ENCODE measurements around the gene SLC12A9. TPM values are rescaled to one million over a fixed set of nuclear protein-coding genes. Genes with fewer than 3 reads are reported as not detected.
A peak's percentile ranks its signal among the peaks of the same experiment; 100 is the strongest.

SLC12A9 gene
- total RNA-seq, 1 donor = 19.5 TPM

DNA sequence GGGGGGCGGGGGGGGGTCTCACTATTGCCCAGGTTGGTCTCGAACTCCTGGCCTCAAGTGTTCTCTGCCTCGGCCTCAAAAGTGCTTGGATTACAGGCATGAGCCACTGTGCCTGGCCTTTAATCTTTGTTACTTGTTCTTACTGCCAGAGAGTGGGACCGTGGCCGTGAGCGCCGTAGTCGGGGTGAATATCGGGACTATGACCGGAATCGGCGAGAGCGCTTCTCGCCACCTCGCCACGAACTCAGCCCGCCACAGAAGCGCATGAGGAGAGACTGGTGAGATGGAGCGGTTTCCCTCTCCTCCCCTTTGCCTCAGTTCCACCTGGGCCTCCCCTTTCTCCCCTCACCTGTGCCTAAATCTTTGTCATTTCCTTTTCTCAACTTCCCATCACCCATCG lies 28.6 kb downstream of the SLC12A9 start:
- Histone ChIP-seq H3K9me3 (ENCODE audit: low read depth, low read length) (no peaks in the 10 kb centered on the region), H3K27ac (ENCODE audit: low read depth, low read length) (no peak overlapping the region), H3K79me2 (ENCODE audit: insufficient read depth, low read length) (peaks cover 83% of the 10 kb centered on the region), H3K27me3 (ENCODE audit: insufficient read depth, low read length) (no peaks in the 10 kb centered on the region), H3K36me3 (ENCODE audit: insufficient read depth, low read length) (peaks cover 89% of the 10 kb centered on the region), H4K20me1 (ENCODE audit: insufficient read depth, low read length) (peaks cover 36% of the 10 kb centered on the region), H3K4me1 (ENCODE audit: insufficient read depth, low read length) (peaks cover 9% of the 10 kb centered on the region), H2AFZ (ENCODE audit: low read length) (no peak overlapping the region), H3K4me2 (ENCODE audit: insufficient read depth, low read length) (no peak overlapping the region), H3K4me3 (ENCODE audit: insufficient read depth, low read length) (no peak overlapping the region)
- no peak for TF ChIP-seq CTCF (IDR thresholded peaks at IDR 0.05; ENCODE audit: extremely low read depth, low read depth, low read length)
- DNase-seq (ENCODE audit: insufficient read length, low spot score, missing footprints) = peak; percentile 42

DNA sequence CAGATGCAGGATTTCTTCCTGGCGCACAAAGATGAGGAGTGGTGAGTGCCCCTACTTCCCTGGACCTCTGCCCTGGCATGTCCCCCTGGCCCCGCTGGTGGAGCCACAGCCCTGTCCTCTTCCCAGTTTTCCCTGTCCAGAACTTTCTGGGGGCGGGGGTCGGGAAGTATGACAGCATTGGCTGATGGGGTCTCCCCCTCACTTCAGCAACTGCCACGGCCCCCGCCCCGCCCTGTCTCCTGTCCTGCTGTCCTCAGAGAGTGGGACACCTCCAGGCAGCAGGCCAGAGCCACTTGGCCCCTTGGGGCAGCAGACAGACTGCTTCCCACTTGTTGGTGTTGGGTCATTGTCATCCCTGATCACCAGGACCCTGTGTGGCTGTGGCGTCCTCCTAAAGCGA lies 29.7 kb downstream of the SLC12A9 start:
- Histone ChIP-seq H3K9me3 (ENCODE audit: low read depth, low read length) (no peaks in the 10 kb centered on the region), H3K4me3 (ENCODE audit: insufficient read depth, low read length) (no peak overlapping the region), H3K4me1 (ENCODE audit: insufficient read depth, low read length) (no peaks in the 10 kb centered on the region), H3K27me3 (ENCODE audit: insufficient read depth, low read length) (no peaks in the 10 kb centered on the region), H3K79me2 (ENCODE audit: insufficient read depth, low read length) (peaks cover 83% of the 10 kb centered on the region), H2AFZ (ENCODE audit: low read length) (no peak overlapping the region), H3K4me2 (ENCODE audit: insufficient read depth, low read length) (no peak overlapping the region), H4K20me1 (ENCODE audit: insufficient read depth, low read length) (peaks cover 28% of the 10 kb centered on the region), H3K36me3 (ENCODE audit: insufficient read depth, low read length) (peaks cover 91% of the 10 kb centered on the region), H3K27ac (ENCODE audit: low read depth, low read length) (no peak overlapping the region)
- peak; percentile 80 for DNase-seq (ENCODE audit: insufficient read length, low spot score, missing footprints)
- TF ChIP-seq CTCF (IDR thresholded peaks at IDR 0.05; ENCODE audit: extremely low read depth, low read depth, low read length) = no peak

DNA sequence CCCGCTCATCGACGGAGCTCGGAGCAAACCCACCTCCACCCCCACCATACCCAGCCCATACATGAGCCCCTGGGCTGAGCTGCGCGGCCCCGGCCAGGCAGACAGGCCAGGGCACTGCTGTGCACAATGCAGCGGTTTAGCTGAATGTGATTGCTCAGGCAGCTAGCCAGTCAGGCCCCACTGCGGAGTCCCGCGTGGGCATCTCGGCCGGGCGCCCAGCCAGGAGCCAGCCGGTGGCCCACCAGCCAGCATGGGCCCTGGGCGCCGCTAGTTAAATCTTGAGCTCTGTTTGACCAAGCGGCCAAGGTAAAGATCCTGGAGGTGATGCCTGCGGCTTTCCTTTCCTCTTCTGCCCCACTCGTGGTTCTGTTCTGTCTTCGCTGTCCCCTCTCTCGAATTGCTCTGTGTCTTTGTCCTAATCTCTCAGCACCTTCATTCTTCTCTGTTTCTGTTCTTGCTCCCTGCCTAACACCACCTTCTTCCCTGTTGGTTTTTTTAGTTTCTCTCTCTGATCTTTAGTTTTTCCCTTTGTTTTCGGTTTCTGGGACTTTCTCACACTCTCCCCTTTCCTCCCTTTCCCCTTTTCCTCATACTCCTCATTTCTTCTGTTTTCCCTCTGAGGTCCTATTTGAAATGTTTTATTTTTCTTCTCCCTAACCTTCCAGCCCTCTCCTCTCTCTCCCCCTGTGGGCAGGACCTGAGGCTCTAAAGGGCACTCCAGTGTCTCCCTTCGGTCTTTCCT lies 30.4 kb downstream of the SLC12A9 start:
- H4K20me1 ChIP-seq (ENCODE audit: insufficient read depth, low read length) = peaks cover 24% of the 10 kb centered on the region
- no peak overlapping the region for H3K4me3 ChIP-seq (ENCODE audit: insufficient read depth, low read length)
- TF ChIP-seq CTCF (IDR thresholded peaks at IDR 0.05; ENCODE audit: extremely low read depth, low read depth, low read length) = no peak
- no peak overlapping the region for H3K4me2 ChIP-seq (ENCODE audit: insufficient read depth, low read length)
- no peaks in the 10 kb centered on the region for H3K4me1 ChIP-seq (ENCODE audit: insufficient read depth, low read length)
- no peaks in the 10 kb centered on the region for H3K9me3 ChIP-seq (ENCODE audit: low read depth, low read length)
- peak; percentile 51 for DNase-seq (ENCODE audit: insufficient read length, low spot score, missing footprints)
- H3K36me3 ChIP-seq (ENCODE audit: insufficient read depth, low read length) = peaks cover 91% of the 10 kb centered on the region
- no peak overlapping the region for H3K27ac ChIP-seq (ENCODE audit: low read depth, low read length)
- H3K27me3 ChIP-seq (ENCODE audit: insufficient read depth, low read length) = no peaks in the 10 kb centered on the region
- peaks cover 83% of the 10 kb centered on the region for H3K79me2 ChIP-seq (ENCODE audit: insufficient read depth, low read length)
- no peak overlapping the region for H2AFZ ChIP-seq (ENCODE audit: low read length)

GRCh38 chr7:100884736-100885439 lies 32.4 kb downstream of the SLC12A9 start:
- H3K4me2 ChIP-seq (ENCODE audit: insufficient read depth, low read length) = no peak overlapping the region
- no peak overlapping the region for H3K4me3 ChIP-seq (ENCODE audit: insufficient read depth, low read length)
- H3K4me1 ChIP-seq (ENCODE audit: insufficient read depth, low read length) = peaks cover 11% of the 10 kb centered on the region
- peaks cover 23% of the 10 kb centered on the region for H4K20me1 ChIP-seq (ENCODE audit: insufficient read depth, low read length)
- no peak overlapping the region for H3K27ac ChIP-seq (ENCODE audit: low read depth, low read length)
- H3K36me3 ChIP-seq (ENCODE audit: insufficient read depth, low read length) = peaks cover 85% of the 10 kb centered on the region
- no peak for TF ChIP-seq CTCF (IDR thresholded peaks at IDR 0.05; ENCODE audit: extremely low read depth, low read depth, low read length)
- H3K27me3 ChIP-seq (ENCODE audit: insufficient read depth, low read length) = no peaks in the 10 kb centered on the region
- no peak overlapping the region for H2AFZ ChIP-seq (ENCODE audit: low read length)
- H3K9me3 ChIP-seq (ENCODE audit: low read depth, low read length) = no peaks in the 10 kb centered on the region
- DNase-seq (ENCODE audit: insufficient read length, low spot score, missing footprints) = peak; percentile 64
- peaks cover 78% of the 10 kb centered on the region for H3K79me2 ChIP-seq (ENCODE audit: insufficient read depth, low read length)

Data from osteoblast (primary cell).